DMS53 (cell line): ENCODE measurements around the gene C10orf71.

Source experiments
- DNase-seq: peaks from one replicate; lab custom pipeline; 2025; lab: John Stamatoyannopoulos, UW

Gene C10orf71

GRCh38 chr10:49338604-49339003 lies 39.6 kb downstream of the C10orf71 start:
- no peak for DNase-seq

- DNase-seq, result no peak
Observed at GRCh38 chr10:49344840-49345239, 45.9 kb downstream of the C10orf71 start.

- no peak for DNase-seq
Observed at GRCh38 chr10:49347342-49347741, 48.4 kb downstream of the C10orf71 start.

- DNase-seq, result no peak
Observed at GRCh38 chr10:49347827-49348226, 48.9 kb downstream of the C10orf71 start.

GRCh38 chr10:49348593-49348992 lies 49.6 kb downstream of the C10orf71 start:
- DNase-seq, result no peak

- no peak for DNase-seq
Observed at GRCh38 chr10:49349390-49349789, 50.4 kb downstream of the C10orf71 start.

GRCh38 chr10:49350138-49350537 lies 51.2 kb downstream of the C10orf71 start:
- no peak for DNase-seq

- no peak for DNase-seq
Observed at GRCh38 chr10:49350846-49351532, 52.0 kb downstream of the C10orf71 start.

- no peak for DNase-seq
Observed at GRCh38 chr10:49351669-49352068, 52.7 kb downstream of the C10orf71 start.

- no peak for DNase-seq
Observed at GRCh38 chr10:49352323-49352722, 53.4 kb downstream of the C10orf71 start.

GRCh38 chr10:49353026-49353894 lies 54.3 kb downstream of the C10orf71 start:
- DNase-seq, result peak; percentile 63

- DNase-seq, result no peak
Observed at GRCh38 chr10:49353895-49354566, 55.1 kb downstream of the C10orf71 start.

- DNase-seq, result no peak
Observed at GRCh38 chr10:49354593-49354992, 55.6 kb downstream of the C10orf71 start.

- no peak for DNase-seq
Observed at GRCh38 chr10:49355221-49355620, 56.3 kb downstream of the C10orf71 start.

GRCh38 chr10:49356181-49356580 lies 57.2 kb downstream of the C10orf71 start:
- DNase-seq, result no peak

- DNase-seq, result no peak
Observed at GRCh38 chr10:49356944-49357343, 58.0 kb downstream of the C10orf71 start.

- no peak for DNase-seq
Observed at GRCh38 chr10:49357910-49358309, 58.9 kb downstream of the C10orf71 start.

GRCh38 chr10:49359349-49360270 lies 60.6 kb downstream of the C10orf71 start:
- DNase-seq, result peak; percentile 11

- no peak for DNase-seq
Observed at GRCh38 chr10:49360271-49361177, 61.6 kb downstream of the C10orf71 start.

GRCh38 chr10:49361178-49361554 lies 62.2 kb downstream of the C10orf71 start:
- no peak for DNase-seq
